K562 (cell line): ENCODE data around the gene IL15RA. TPM values are rescaled to one million over a fixed set of nuclear protein-coding genes. Genes with fewer than 3 reads are reported as not detected.

Experiments
- EZH2 ChIP-seq: IDR thresholded peaks from 2 replicates; pipeline ENCODE4 v1.6.1; 2012; ENCODE audit warnings: low read depth, mild to moderate bottlenecking, inconsistent platforms, low read length, borderline replicate concordance
- ZNF212 ChIP-seq: fragments of 450-650 bp; formaldehyde crosslinking; IDR thresholded peaks from 2 replicates; pipeline ENCODE4 v1.4.0; 2020; ENCODE audit warnings: mild to moderate bottlenecking
- polyA plus RNA-seq, 8 experiments: library from polyadenylated mRNA; depleted of rRNA in 4 of 8; stranded (reverse) in 5 of 8; unstranded in 3 of 8; fragments of >200 nt; fragmentation: Nextera tagmentation in 2 of 8; fragmentation: Illumina TruSeq in 1 of 8; extraction: Ambion mirVana in 2 of 8; extraction: Trizol in 1 of 8; gene quantifications; 2 replicates each; pipeline versions ENCODE4 v1.2.1 to v1.2.3, GENCODE V29; 2011 to 2014; ENCODE audit warnings: inconsistent platforms in 1 of 8, missing spikeins in 1 of 8
- total RNA-seq, 7 experiments: library from RNA; depleted of rRNA in 6 of 7; stranded (reverse); fragments of >200 nt in 6 of 7; fragmentation: Illumina TruSeq in 2 of 7; extraction: Trizol in 2 of 7; gene quantifications; 2 replicates each; pipeline versions ENCODE4 v1.2.1 to v1.2.3, GENCODE V29; 2011 to 2021; ENCODE audit warnings: low replicate concordance in 1 of 7
- TF ChIP-seq, protein P1 (sequence below): sonication (generic); formaldehyde crosslinking; IDR thresholded peaks from 2 replicates; pipeline ENCODE4 v1.8.1; 2023; ENCODE audit warnings: missing genetic modification reagents, mild to moderate bottlenecking, borderline replicate concordance
- TF ChIP-seq, protein P2 (sequence below): fragments of 450-650 bp; IDR thresholded peaks from 2 replicates; pipeline ENCODE4 v1.6.1; 2017; ENCODE audit warnings: mild to moderate bottlenecking, moderate library complexity

Gene IL15RA
- total and polyA plus RNA-seq, 9 of the 15 experiments (the other 6 are each of a cell fraction or from before 2014, with no cell fraction given): 1.2 to 11.7 (median 8.0) TPM

DNA sequence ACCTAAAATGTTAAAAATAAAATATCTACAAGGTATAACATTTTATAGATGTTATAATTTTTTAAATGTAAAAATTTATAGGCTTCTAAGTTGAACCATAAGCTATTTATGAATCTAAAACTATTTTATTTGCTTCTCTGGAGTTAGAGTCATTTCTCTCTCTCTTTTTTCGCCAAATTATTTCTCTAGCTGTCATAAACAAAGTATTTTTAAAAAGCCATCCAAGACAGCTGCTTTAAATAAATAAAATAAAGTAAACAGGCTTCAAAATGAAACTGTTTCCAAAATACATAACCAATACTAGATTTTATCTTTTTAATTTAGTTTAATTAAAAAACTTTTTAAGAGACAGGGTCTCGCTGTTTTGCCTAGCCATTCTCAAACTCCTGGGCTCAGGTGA, 12.4 kb upstream of the IL15RA start (continued):
- TF ChIP-seq, protein P1, sequence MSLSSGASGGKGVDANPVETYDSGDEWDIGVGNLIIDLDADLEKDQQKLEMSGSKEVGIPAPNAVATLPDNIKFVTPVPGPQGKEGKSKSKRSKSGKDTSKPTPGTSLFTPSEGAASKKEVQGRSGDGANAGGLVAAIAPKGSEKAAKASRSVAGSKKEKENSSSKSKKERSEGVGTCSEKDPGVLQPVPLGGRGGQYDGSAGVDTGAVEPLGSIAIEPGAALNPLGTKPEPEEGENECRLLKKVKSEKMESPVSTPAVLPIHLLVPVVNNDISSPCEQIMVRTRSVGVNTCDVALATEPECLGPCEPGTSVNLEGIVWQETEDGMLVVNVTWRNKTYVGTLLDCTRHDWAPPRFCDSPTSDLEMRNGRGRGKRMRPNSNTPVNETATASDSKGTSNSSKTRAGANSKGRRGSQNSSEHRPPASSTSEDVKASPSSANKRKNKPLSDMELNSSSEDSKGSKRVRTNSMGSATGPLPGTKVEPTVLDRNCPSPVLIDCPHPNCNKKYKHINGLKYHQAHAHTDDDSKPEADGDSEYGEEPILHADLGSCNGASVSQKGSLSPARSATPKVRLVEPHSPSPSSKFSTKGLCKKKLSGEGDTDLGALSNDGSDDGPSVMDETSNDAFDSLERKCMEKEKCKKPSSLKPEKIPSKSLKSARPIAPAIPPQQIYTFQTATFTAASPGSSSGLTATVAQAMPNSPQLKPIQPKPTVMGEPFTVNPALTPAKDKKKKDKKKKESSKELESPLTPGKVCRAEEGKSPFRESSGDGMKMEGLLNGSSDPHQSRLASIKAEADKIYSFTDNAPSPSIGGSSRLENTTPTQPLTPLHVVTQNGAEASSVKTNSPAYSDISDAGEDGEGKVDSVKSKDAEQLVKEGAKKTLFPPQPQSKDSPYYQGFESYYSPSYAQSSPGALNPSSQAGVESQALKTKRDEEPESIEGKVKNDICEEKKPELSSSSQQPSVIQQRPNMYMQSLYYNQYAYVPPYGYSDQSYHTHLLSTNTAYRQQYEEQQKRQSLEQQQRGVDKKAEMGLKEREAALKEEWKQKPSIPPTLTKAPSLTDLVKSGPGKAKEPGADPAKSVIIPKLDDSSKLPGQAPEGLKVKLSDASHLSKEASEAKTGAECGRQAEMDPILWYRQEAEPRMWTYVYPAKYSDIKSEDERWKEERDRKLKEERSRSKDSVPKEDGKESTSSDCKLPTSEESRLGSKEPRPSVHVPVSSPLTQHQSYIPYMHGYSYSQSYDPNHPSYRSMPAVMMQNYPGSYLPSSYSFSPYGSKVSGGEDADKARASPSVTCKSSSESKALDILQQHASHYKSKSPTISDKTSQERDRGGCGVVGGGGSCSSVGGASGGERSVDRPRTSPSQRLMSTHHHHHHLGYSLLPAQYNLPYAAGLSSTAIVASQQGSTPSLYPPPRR (CRISPR knock-in tag): no peak
- no peak for TF ChIP-seq EZH2
- TF ChIP-seq, protein P2, sequence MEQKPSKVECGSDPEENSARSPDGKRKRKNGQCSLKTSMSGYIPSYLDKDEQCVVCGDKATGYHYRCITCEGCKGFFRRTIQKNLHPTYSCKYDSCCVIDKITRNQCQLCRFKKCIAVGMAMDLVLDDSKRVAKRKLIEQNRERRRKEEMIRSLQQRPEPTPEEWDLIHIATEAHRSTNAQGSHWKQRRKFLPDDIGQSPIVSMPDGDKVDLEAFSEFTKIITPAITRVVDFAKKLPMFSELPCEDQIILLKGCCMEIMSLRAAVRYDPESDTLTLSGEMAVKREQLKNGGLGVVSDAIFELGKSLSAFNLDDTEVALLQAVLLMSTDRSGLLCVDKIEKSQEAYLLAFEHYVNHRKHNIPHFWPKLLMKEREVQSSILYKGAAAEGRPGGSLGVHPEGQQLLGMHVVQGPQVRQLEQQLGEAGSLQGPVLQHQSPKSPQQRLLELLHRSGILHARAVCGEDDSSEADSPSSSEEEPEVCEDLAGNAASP: no peak
- no peak for TF ChIP-seq ZNF212 (CRISPR knock-in tag)
- TF ChIP-seq, all 486 proteins: peak for 0
